ENCODE data around the gene LDLRAD4.

Gene LDLRAD4

GRCh38 chr18:13568443-13569392 is 350.2 kb downstream of the LDLRAD4 start:
- no peak for DNase-seq

- DNase-seq, result no peak
These were observed 351.7 kb downstream of the LDLRAD4 start for GRCh38 chr18:13570216-13570615.

GRCh38 chr18:13570856-13571495 is 352.4 kb downstream of the LDLRAD4 start:
- no peak for DNase-seq

GRCh38 chr18:13572148-13572547 is 353.6 kb downstream of the LDLRAD4 start:
- no peak for DNase-seq

- no peak for DNase-seq
These were observed 354.2 kb downstream of the LDLRAD4 start for GRCh38 chr18:13572721-13573120.

GRCh38 chr18:13573750-13574149 is 355.2 kb downstream of the LDLRAD4 start:
- no peak for DNase-seq

- DNase-seq, result no peak
These were observed 355.8 kb downstream of the LDLRAD4 start for GRCh38 chr18:13574355-13574754.

- no peak for DNase-seq
These were observed 356.2 kb downstream of the LDLRAD4 start for GRCh38 chr18:13574761-13575160.

GRCh38 chr18:13576598-13576997 is 358.0 kb downstream of the LDLRAD4 start:
- DNase-seq, result no peak

GRCh38 chr18:13577091-13577697 is 358.6 kb downstream of the LDLRAD4 start:
- DNase-seq, result no peak

- DNase-seq, result no peak
These were observed 359.2 kb downstream of the LDLRAD4 start for GRCh38 chr18:13577781-13578180.

GRCh38 chr18:13578400-13578799 is 359.8 kb downstream of the LDLRAD4 start:
- no peak for DNase-seq

GRCh38 chr18:13579874-13580273 is 361.3 kb downstream of the LDLRAD4 start:
- no peak for DNase-seq

- DNase-seq, result no peak
These were observed 361.8 kb downstream of the LDLRAD4 start for GRCh38 chr18:13580351-13580750.

- DNase-seq, result no peak
These were observed 362.4 kb downstream of the LDLRAD4 start for GRCh38 chr18:13580991-13581390.

GRCh38 chr18:13581496-13582177 is 363.1 kb downstream of the LDLRAD4 start:
- no peak for DNase-seq

- no peak for DNase-seq
These were observed 363.7 kb downstream of the LDLRAD4 start for GRCh38 chr18:13582178-13582670.

GRCh38 chr18:13583576-13584550 is 365.3 kb downstream of the LDLRAD4 start:
- DNase-seq, result no peak

- DNase-seq, result no peak
These were observed 366.3 kb downstream of the LDLRAD4 start for GRCh38 chr18:13584825-13585224.

- DNase-seq, result no peak
These were observed 367.0 kb downstream of the LDLRAD4 start for GRCh38 chr18:13585379-13586153.

- no peak for DNase-seq
These were observed 368.4 kb downstream of the LDLRAD4 start for GRCh38 chr18:13587001-13587400.

All from COR-L47 (cell line).